HepG2 (cell line): ENCODE data around the gene PIKFYVE. TPM values are rescaled to one million over a fixed set of nuclear protein-coding genes. Genes with fewer than 3 reads are reported as not detected.
A peak's percentile ranks its signal among the peaks of the same experiment; 100 is the strongest.

Source experiments
- ATAC-seq: fragments of 200-7000 bp; cut with Tn5 transposase; 3 replicates; pipeline ENCODE4 v1.9.1; 2020; ENCODE audit warnings: mild to moderate bottlenecking, moderate library complexity
- BruUV-seq: library from RNA; stranded (reverse); fragments of 400-500 nt; replicated peaks from 2 replicates; lab custom pipeline; 2021; lab: Mats Ljungman, UMichigan
- CTCF ChIA-PET: fragments of 300-600 bp; formaldehyde crosslinking; extraction: SDS; loops from one replicate; lab custom pipeline; 2021; ENCODE audit warnings: low total read pairs, inconsistent platforms, low intra/inter-chr PET ratio; lab: Yijun Ruan, JAX
- POLR2A ChIA-PET: fragments of 350-600 bp; sonication (Branson Sonifier 250); formaldehyde crosslinking; loops from one replicate; lab custom pipeline; 2020; ENCODE audit warnings: antibody characterized with exemption, inconsistent platforms; lab: Yijun Ruan, JAX
- DNase-seq: peaks from one replicate; pipeline ENCODE4 v3.0.0-alpha.2; 2015; ENCODE audit warnings: low spot score
- FAIRE-seq: peaks from 3 replicates; lab custom pipeline; 2011; peaks lifted over from hg19 to GRCh38; lab: Jason Lieb, UNC
- H2AFZ ChIP-seq: one replicate; pipeline ENCODE4 v1.6.1; 2011; ENCODE audit warnings: low read length, inconsistent platforms
- H3K27ac ChIP-seq: fragments of 300-600 bp; 3 replicates; pipeline ENCODE4 v1.8.0; 2011; ENCODE audit warnings: mixed run types, mild to moderate bottlenecking, mixed read lengths, low read length, inconsistent platforms; ENCODE audit not compliant: insufficient read depth; ENCODE audit errors: extremely low read length
- H3K27me3 ChIP-seq, 2 experiments: fragments of 200-600 bp in 1 of 2; 2 replicates in 1 of 2; 3 replicates in 1 of 2; pipeline versions ENCODE4 v1.6.0 to v1.8.0; 2011; ENCODE audit warnings: low read length in 2 of 2, mild to moderate bottlenecking in 2 of 2, moderate library complexity in 2 of 2, inconsistent platforms in 1 of 2; ENCODE audit not compliant: insufficient read depth in 2 of 2, control insufficient read depth in 1 of 2
- H3K36me3 ChIP-seq, 2 experiments: fragments of 200-600 bp in 1 of 2; replicated peaks in 1 of 2; 2 replicates in 1 of 2; 3 replicates in 1 of 2; pipeline versions ENCODE4 v1.5.1 to v1.8.0; 2011; ENCODE audit warnings: low read length in 2 of 2, inconsistent platforms in 1 of 2; ENCODE audit not compliant: insufficient read depth in 2 of 2, control insufficient read depth in 1 of 2
- H3K4me1 ChIP-seq: 2 replicates; pipeline ENCODE4 v1.5.1; 2012; ENCODE audit warnings: low read length, inconsistent platforms; ENCODE audit not compliant: insufficient read depth
- H3K4me2 ChIP-seq: 2 replicates; pipeline ENCODE4 v1.6.0; 2011; ENCODE audit warnings: low read depth, low read length, inconsistent platforms
- H3K4me3 ChIP-seq, 3 experiments: fragments of 200-600 bp in 1 of 3; sonication (generic), shearing (Covaris generic) in 1 of 3; replicated peaks in 1 of 3; 2 replicates each; pipeline ENCODE4 v1.5.1; 2011 to 2016; ENCODE audit warnings: low read length in 3 of 3, inconsistent platforms in 2 of 3, low read depth in 2 of 3, mild to moderate bottlenecking in 2 of 3, control low read depth in 1 of 3, mixed read lengths in 1 of 3; ENCODE audit not compliant: insufficient read depth in 1 of 3
- H3K79me2 ChIP-seq: one replicate; pipeline ENCODE4 v1.6.1; 2011; ENCODE audit warnings: low read length, inconsistent platforms; ENCODE audit not compliant: insufficient read depth
- H3K9ac ChIP-seq: 2 replicates; pipeline ENCODE4 v1.6.0; 2011; ENCODE audit warnings: mild to moderate bottlenecking, low read depth, low read length, inconsistent platforms; ENCODE audit not compliant: insufficient read depth
- H3K9me3 ChIP-seq: 2 replicates; pipeline ENCODE4 v1.5.1; 2012; ENCODE audit warnings: mild to moderate bottlenecking, low read length
- H4K20me1 ChIP-seq: 2 replicates; pipeline ENCODE4 v1.6.0; 2011; ENCODE audit warnings: inconsistent platforms, mild to moderate bottlenecking, low read length, moderate library complexity; ENCODE audit not compliant: insufficient read depth
- GATAD2A ChIP-seq: IDR thresholded peaks from 2 replicates; pipeline ENCODE4 v1.6.1; 2016
- LCORL ChIP-seq, 2 experiments: fragments of 450-650 bp in 1 of 2; sonication (generic) in 1 of 2; formaldehyde crosslinking in 1 of 2; IDR thresholded peaks; 2 replicates each; pipeline versions ENCODE4 v1.5.0 to v1.6.1; 2017 to 2020; ENCODE audit warnings: antibody characterized with exemption in 1 of 2, missing genetic modification reagents in 1 of 2
- MNT ChIP-seq: fragments of 450-650 bp; IDR thresholded peaks from 2 replicates; pipeline ENCODE4 v1.6.1; 2016
- SMC3 ChIP-seq: IDR thresholded peaks from 2 replicates; pipeline ENCODE4 v1.6.1; 2011; ENCODE audit warnings: low read length, improper control_type of control experiment
- THAP11 ChIP-seq: IDR thresholded peaks from 2 replicates; pipeline ENCODE4 v1.6.1; 2016; ENCODE audit warnings: missing biosample characterization, missing genetic modification reagents
- THAP7 ChIP-seq: sonication (generic); formaldehyde crosslinking; IDR thresholded peaks from 2 replicates; pipeline ENCODE4 v1.8.1; 2023; ENCODE audit warnings: mild to moderate bottlenecking, missing genetic modification reagents
- ZNF335 ChIP-seq: sonication (generic); formaldehyde crosslinking; IDR thresholded peaks from 2 replicates; pipeline ENCODE4 v1.4.0; 2020; ENCODE audit warnings: missing genetic modification reagents
- WGBS: methylation state at CpG from one replicate; pipeline ENCODE4 v1.1.6; 2017; ENCODE audit warnings: low lambda C conversion rate; 5-methylcytosine and 5-hydroxymethylcytosine counted together
- in situ Hi-C: cut with HindIII; loops from 2 replicates; pipeline ENCODE4 v1.10.0; 2017; ENCODE audit warnings: low pct_unique_long_range_greater_than_20kb; ENCODE audit not compliant: extremely low pct_ligation_motif_present
- intact Hi-C: fragments of 100-400 bp; cut with micrococcal nuclease; formaldehyde crosslinking; loops from one replicate; pipeline ENCODE4 v1.10.0; 2022; ENCODE audit not compliant: unreplicated experiment
- polyA plus RNA-seq, 8 experiments: library from polyadenylated mRNA; depleted of rRNA in 3 of 8; stranded (reverse) in 7 of 8; unstranded in 1 of 8; fragments of >200 nt; fragmentation: Illumina TruSeq in 4 of 8; extraction: Trizol in 4 of 8; gene quantifications; 2 replicates each; pipeline versions ENCODE4 v1.2.1 to v1.2.3, GENCODE V29; 2011 to 2016; ENCODE audit warnings: low read depth in 4 of 8, missing spikeins in 1 of 8, mixed read lengths in 1 of 8; ENCODE audit not compliant: insufficient read depth in 1 of 8
- total RNA-seq, 5 experiments: library from RNA; depleted of rRNA; stranded (reverse); fragments of >200 nt; fragmentation: Illumina TruSeq; extraction: Trizol; gene quantifications; 2 replicates each; pipeline ENCODE4 v1.2.3, GENCODE V29; 2016; ENCODE audit warnings: low read depth in 1 of 5

The PIKFYVE gene
- total and polyA plus RNA-seq, 2 of the 13 experiments (the other 11 are each of a cell fraction or from before 2014, with no cell fraction given), result 20.2 to 21.7 TPM

- TF ChIP-seq GATAD2A (0 out of 2 replicates have a peak, but pooled peaks have one; percentile 10), SMC3 (peak; percentile 65), ZNF335 (CRISPR knock-in tag) (no peak)
These were observed 3.0 kb downstream of the PIKFYVE start (continued) for GRCh38 chr2:208269091-208269490.

DNA sequence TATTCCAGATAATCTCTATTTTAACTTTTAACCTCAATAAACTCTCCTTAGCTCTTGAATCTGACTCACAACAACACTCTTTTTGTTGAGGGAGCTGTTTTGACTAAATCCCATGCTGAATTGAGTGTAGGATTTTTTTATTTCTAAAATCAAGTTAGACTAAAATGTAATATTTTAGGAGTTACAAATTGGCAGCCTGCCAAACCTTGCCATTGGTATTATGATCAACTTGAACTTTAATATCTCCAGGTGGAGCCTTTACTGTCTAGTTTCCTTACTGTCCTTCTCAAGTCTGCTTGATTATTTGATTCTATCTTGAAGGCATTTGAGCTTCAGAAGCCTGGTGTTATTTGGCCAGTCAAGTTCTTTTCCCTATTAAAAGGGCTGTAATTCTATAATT is 8.7 kb downstream of the PIKFYVE start:
- TF ChIP-seq THAP7 (CRISPR knock-in tag) (no peak), LCORL (IDR thresholded peaks at IDR 0.05) (peak; percentile 87; the same call in 1 of the 2 replicates), LCORL (CRISPR knock-in tag; IDR thresholded peaks at IDR 0.05) (no peak), THAP11 (CRISPR knock-in tag) (no peak)
- no peaks in the 10 kb centered on the region for H3K4me1 ChIP-seq
- ChIA-PET POLR2A (interaction anchor here (1.1 to 1.7 kb wide), 2 partner anchors 9 to 21 kb away, joined by 3 to 4 read pairs; partner anchors contain the start of gene PIKFYVE), CTCF (no interaction called here)
- in situ Hi-C loops (loop anchor here (25.0 kb wide), 1 partner anchor 562 kb away; the partner anchor contains the start of gene CCNYL1), intact Hi-C loops (no loop called here)
- no peak overlapping the region for H3K9ac ChIP-seq
- H3K79me2 ChIP-seq, result peaks cover 5% of the 10 kb centered on the region
- no peaks in the 10 kb centered on the region for H3K27me3 ChIP-seq
- DNase-seq, result no peak
- no TSS peak for BruUV-seq
- no peak for FAIRE-seq
- H3K27ac ChIP-seq, result no peak overlapping the region
- H3K36me3 ChIP-seq, result peaks cover 17 to 78% of the 10 kb centered on the region in 2 experiments
- no peaks in the 10 kb centered on the region for H3K9me3 ChIP-seq
- no peak for ATAC-seq
- no peak overlapping the region for H3K4me3 ChIP-seq
- no peak overlapping the region for H3K4me2 ChIP-seq
- peaks cover 2% of the 10 kb centered on the region; the same call in 1 of the 2 replicates for H4K20me1 ChIP-seq
- H2AFZ ChIP-seq, result no peak overlapping the region

DNA sequence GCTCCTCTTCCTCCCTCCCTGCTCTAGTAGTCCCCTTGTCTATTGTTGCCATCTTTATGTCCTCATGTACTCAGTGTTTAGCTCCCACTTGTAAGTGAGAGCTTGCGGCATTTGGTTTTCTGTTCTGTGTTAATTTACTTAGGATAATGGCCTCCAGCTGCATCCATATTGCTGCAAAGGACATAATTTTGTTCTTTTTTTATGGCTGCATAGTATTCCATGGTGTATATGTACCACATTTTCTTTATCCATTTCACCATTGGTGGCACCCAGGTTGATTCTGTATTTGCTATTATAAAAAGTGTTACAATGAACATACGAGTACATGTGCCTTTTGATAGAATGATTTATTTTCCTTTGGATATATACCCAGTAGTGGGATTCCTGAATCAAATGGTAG is 12.5 kb downstream of the PIKFYVE start:
- Histone ChIP-seq H3K4me3 (no peak overlapping the region), H3K79me2 (peaks cover 3% of the 10 kb centered on the region), H3K27me3 (no peaks in the 10 kb centered on the region), H3K9me3 (no peaks in the 10 kb centered on the region), H4K20me1 (no peaks in the 10 kb centered on the region), H3K4me1 (no peaks in the 10 kb centered on the region), H3K4me2 (no peak overlapping the region), H3K36me3 (peaks cover 29 to 98% of the 10 kb centered on the region in 2 experiments), H3K9ac (no peak overlapping the region), H2AFZ (no peak overlapping the region), H3K27ac (no peak overlapping the region)
- CTCF ChIA-PET, result no interaction called here
- ATAC-seq (no peak), FAIRE-seq (no peak), DNase-seq (no peak)
- intact Hi-C loops (no loop called here), in situ Hi-C loops (no loop called here)
- POLR2A ChIA-PET, result no interaction called here
- BruUV-seq, result no TSS peak
- 92% methylated on average over 2 of the region's 2 CpGs for WGBS
- no peak for TF ChIP-seq MNT
